Neural progenitor cell (in vitro differentiated cells): ENCODE data around the gene LRRC8E.

ENCODE experiments used
- EZH2 ChIP-seq: fragments of 200-600 bp; sonication (generic); IDR thresholded peaks from 2 replicates; pipeline ENCODE4 v1.6.1; 2017; ENCODE audit warnings: antibody characterized with exemption, mild to moderate bottlenecking, moderate library complexity
- TF ChIP-seq, protein P1 (sequence below): fragments of 200-600 bp; sonication (generic); IDR thresholded peaks from 2 replicates; pipeline ENCODE4 v1.5.1; 2017; ENCODE audit warnings: antibody characterized with exemption, mild to moderate bottlenecking

DNA sequence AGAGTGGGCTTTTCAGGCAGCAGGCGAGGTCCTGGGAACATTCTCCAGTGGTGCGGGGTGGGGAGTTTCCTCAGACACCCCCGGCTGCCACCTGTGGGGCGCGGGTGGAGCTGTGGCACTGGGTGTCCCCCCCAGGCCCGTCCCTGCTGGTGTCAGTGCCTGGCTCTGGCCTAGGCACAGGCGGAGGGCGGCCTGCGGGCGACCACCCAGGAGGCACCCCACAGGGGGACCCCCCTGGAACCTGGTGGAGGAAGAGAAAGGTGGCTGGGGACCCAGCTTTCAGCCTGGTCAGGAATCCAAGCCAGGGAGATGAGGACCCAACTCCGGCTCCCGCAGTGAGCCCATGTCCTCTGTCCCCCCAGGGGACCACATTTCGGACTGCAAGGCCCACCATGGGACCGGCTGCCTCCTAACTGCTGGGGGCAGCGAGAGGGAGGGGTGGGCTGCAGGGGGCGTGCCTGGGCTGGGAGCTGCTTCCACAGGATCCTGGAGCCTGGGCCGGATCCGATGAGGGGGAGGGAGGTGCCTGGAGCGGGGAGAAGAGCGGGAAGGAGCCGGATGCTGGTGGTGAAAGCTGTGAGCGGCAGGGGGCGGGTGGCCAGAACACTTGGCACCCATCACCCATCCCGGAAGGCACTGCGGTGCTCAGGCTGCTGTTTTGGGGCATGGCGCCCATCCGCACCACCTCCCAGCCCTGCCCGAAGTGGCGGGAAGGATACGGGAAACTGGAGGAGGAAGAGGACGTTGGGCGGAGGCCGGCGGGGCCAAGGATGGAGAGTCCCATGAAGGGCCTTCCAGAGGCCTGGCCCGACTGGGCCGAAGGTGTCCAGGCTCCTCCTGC is 43.1 kb downstream of the LRRC8E start:
- TF ChIP-seq, protein P1, sequence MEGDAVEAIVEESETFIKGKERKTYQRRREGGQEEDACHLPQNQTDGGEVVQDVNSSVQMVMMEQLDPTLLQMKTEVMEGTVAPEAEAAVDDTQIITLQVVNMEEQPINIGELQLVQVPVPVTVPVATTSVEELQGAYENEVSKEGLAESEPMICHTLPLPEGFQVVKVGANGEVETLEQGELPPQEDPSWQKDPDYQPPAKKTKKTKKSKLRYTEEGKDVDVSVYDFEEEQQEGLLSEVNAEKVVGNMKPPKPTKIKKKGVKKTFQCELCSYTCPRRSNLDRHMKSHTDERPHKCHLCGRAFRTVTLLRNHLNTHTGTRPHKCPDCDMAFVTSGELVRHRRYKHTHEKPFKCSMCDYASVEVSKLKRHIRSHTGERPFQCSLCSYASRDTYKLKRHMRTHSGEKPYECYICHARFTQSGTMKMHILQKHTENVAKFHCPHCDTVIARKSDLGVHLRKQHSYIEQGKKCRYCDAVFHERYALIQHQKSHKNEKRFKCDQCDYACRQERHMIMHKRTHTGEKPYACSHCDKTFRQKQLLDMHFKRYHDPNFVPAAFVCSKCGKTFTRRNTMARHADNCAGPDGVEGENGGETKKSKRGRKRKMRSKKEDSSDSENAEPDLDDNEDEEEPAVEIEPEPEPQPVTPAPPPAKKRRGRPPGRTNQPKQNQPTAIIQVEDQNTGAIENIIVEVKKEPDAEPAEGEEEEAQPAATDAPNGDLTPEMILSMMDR = no peak
- no peak for TF ChIP-seq EZH2
